ENCODE results near the gene TFCP2.

The TFCP2 gene

DNA sequence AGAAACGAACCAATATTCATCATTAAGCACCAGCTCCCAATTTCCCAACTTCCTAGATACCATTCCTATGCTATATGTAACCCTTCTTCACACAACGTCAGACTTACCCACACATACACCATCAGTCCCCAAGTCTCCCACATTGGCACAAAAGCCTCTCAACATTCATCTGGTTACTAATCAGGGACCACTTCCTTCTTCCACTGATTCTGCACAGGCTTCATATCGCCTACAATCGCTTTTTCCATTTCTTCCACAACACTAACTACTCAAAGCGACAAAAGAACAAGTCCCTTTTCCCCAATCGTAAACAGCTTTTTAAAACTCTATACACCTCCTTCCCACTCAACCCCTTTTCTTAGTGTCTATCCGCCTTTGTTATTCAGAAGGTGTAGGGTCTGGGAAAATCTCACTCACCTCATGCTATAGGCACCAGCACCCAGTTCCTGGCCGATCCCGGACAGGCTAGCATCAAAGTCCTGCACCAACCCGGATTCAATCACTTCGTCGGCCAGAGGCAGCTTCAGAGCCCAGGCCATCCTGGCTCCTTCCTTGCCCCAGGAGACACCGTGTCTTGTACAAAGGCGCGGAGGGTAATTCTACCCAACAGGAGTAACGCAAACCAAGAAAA is 936 bp downstream of the TFCP2 start:
- H3K4me1 ChIP-seq (ENCODE audit: control insufficient read depth, insufficient read depth, low read length), result peaks cover 7% of the 10 kb centered on the region
- peak overlapping the region; percentile 95 for H3K27ac ChIP-seq (ENCODE audit: low read depth, low read length)
- peak overlapping the region; percentile 66 for H3K9ac ChIP-seq (ENCODE audit: low read length)
- H3K4me3 ChIP-seq (ENCODE audit: low read length), result peak overlapping the region; percentile 92
- H3K36me3 ChIP-seq (ENCODE audit: control insufficient read depth, insufficient read depth, low read length), result no peaks in the 10 kb centered on the region
- no peaks in the 10 kb centered on the region for H3K27me3 ChIP-seq (ENCODE audit: control insufficient read depth, insufficient read depth, low read length)

- no peaks in the 10 kb centered on the region for H3K4me1 ChIP-seq (ENCODE audit: control insufficient read depth, insufficient read depth, low read length)
- H3K9ac ChIP-seq (ENCODE audit: low read length), result no peak overlapping the region
- no peaks in the 10 kb centered on the region for H3K36me3 ChIP-seq (ENCODE audit: control insufficient read depth, insufficient read depth, low read length)
- no peak overlapping the region for H3K27ac ChIP-seq (ENCODE audit: low read depth, low read length)
- H3K4me3 ChIP-seq (ENCODE audit: low read length), result no peak overlapping the region
- H3K27me3 ChIP-seq (ENCODE audit: control insufficient read depth, insufficient read depth, low read length), result no peaks in the 10 kb centered on the region
These were observed 9.1 kb downstream of the TFCP2 start for GRCh38 chr12:51163795-51164194.

GRCh38 chr12:51162217-51162616 is 10.7 kb downstream of the TFCP2 start:
- H3K27me3 ChIP-seq (ENCODE audit: control insufficient read depth, insufficient read depth, low read length), result no peaks in the 10 kb centered on the region
- H3K9ac ChIP-seq (ENCODE audit: low read length), result no peak overlapping the region
- no peaks in the 10 kb centered on the region for H3K4me1 ChIP-seq (ENCODE audit: control insufficient read depth, insufficient read depth, low read length)
- no peaks in the 10 kb centered on the region for H3K36me3 ChIP-seq (ENCODE audit: control insufficient read depth, insufficient read depth, low read length)
- no peak overlapping the region for H3K27ac ChIP-seq (ENCODE audit: low read depth, low read length)
- no peak overlapping the region for H3K4me3 ChIP-seq (ENCODE audit: low read length)

DNA sequence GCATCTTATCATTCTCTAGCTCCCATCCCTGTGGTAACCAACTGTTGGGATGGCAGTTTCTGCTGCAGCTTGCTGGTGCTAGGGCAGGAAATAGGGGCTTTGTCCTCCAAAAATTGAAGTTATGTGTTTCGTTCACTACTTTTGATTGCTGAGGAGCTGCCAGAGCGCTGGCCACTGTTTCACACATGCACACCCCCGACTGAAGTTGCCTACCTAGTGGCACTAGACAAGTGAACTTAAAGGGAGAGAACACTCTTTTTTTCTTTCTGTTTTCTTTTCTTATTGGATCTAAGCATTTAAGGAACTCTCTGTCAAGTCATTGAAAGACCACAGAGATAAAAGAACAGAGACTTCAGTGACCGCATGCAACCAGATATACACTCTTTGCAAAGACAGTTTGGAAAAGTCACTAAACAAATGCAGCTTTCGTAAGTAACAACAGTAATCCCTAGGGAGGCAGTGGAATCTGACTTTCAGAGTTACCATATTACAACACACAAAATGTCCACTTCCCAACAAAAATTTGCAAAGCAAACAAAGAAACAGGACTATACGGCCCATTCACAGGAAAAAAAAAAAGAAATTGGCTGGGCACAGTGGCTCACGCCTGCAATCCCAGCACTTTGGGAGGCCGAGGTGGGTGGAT is 12.0 kb downstream of the TFCP2 start:
- no peak overlapping the region for H3K27ac ChIP-seq (ENCODE audit: low read depth, low read length)
- no peaks in the 10 kb centered on the region for H3K36me3 ChIP-seq (ENCODE audit: control insufficient read depth, insufficient read depth, low read length)
- no peak overlapping the region for H3K4me3 ChIP-seq (ENCODE audit: low read length)
- H3K9ac ChIP-seq (ENCODE audit: low read length), result no peak overlapping the region
- no peaks in the 10 kb centered on the region for H3K27me3 ChIP-seq (ENCODE audit: control insufficient read depth, insufficient read depth, low read length)
- no peaks in the 10 kb centered on the region for H3K4me1 ChIP-seq (ENCODE audit: control insufficient read depth, insufficient read depth, low read length)

DNA sequence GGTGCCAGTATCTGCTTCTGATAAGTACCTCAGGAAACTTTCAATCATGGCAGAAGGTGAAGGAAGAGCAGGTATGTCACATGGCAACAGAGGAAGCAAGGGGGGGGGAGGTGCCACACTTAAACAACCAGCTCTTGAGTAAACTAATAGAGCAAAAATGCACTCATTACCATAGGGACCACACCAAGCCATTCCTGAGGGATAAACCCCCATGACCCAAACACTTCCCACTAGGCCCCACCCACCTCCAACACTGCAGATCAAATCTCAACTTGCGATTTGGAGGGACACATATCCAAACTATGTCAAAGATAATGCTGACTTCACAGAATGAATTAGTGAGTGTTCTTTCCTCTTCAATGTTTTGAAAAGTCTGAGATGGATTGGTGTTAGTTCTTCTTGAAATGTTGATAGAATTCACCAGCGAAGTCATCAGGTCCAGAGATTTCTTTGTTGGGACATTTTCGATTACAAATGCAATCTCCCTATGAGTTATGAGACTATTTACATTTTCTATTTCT is 16.6 kb downstream of the TFCP2 start:
- no peaks in the 10 kb centered on the region for H3K4me1 ChIP-seq (ENCODE audit: control insufficient read depth, insufficient read depth, low read length)
- no peak overlapping the region for H3K9ac ChIP-seq (ENCODE audit: low read length)
- no peak overlapping the region for H3K27ac ChIP-seq (ENCODE audit: low read depth, low read length)
- H3K36me3 ChIP-seq (ENCODE audit: control insufficient read depth, insufficient read depth, low read length), result no peaks in the 10 kb centered on the region
- H3K4me3 ChIP-seq (ENCODE audit: low read length), result no peak overlapping the region
- H3K27me3 ChIP-seq (ENCODE audit: control insufficient read depth, insufficient read depth, low read length), result no peaks in the 10 kb centered on the region

- Histone ChIP-seq H3K4me1 (ENCODE audit: control insufficient read depth, insufficient read depth, low read length) (no peaks in the 10 kb centered on the region), H3K9ac (ENCODE audit: low read length) (no peak overlapping the region), H3K4me3 (ENCODE audit: low read length) (no peak overlapping the region), H3K36me3 (ENCODE audit: control insufficient read depth, insufficient read depth, low read length) (no peaks in the 10 kb centered on the region), H3K27ac (ENCODE audit: low read depth, low read length) (no peak overlapping the region), H3K27me3 (ENCODE audit: control insufficient read depth, insufficient read depth, low read length) (no peaks in the 10 kb centered on the region)
These were observed 20.0 kb downstream of the TFCP2 start for GRCh38 chr12:51152953-51153352.

DNA sequence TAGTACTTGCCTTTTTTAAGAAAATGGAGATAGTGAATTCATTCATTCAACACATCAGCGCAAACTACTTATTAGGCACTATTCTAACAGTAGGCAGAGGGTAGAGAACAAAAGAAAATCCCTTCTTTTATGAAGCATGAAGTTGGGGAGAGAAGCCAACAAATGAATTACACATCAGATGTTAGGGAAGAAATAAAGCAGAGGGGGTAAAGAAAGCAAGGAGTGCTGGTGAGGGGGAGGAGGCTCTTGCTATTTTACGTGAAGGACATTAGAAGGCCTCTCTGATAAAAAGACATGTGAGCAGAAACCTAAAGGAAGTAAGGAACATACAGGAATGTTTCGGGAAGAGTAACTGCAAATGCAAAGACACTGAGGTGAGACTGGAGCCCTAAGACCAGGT is 22.2 kb downstream of the TFCP2 start:
- Histone ChIP-seq H3K9ac (ENCODE audit: low read length) (no peak overlapping the region), H3K4me3 (ENCODE audit: low read length) (no peak overlapping the region), H3K4me1 (ENCODE audit: control insufficient read depth, insufficient read depth, low read length) (no peaks in the 10 kb centered on the region), H3K36me3 (ENCODE audit: control insufficient read depth, insufficient read depth, low read length) (no peaks in the 10 kb centered on the region), H3K27ac (ENCODE audit: low read depth, low read length) (no peak overlapping the region), H3K27me3 (ENCODE audit: control insufficient read depth, insufficient read depth, low read length) (no peaks in the 10 kb centered on the region)

DNA sequence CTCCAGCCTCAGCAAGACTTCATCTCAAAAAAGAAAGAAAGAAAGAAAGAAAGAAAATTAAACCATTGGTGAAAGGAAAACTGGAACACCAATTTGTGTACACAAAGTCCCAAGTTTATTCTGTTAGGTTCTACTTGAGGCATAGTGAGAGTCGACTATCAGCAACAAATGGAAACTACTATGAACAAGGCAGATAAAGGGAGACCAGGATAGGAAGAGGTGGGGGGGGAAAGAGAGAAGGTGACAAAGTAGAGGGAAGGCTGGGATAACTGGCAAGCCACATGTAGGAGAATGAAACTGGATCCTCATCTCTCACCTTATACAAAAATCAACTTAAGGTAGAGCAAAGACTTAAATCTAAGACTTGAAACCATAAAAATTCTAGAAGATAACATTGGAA is 25.6 kb downstream of the TFCP2 start:
- H3K27me3 ChIP-seq (ENCODE audit: control insufficient read depth, insufficient read depth, low read length), result no peaks in the 10 kb centered on the region
- H3K9ac ChIP-seq (ENCODE audit: low read length), result no peak overlapping the region
- no peak overlapping the region for H3K27ac ChIP-seq (ENCODE audit: low read depth, low read length)

DNA sequence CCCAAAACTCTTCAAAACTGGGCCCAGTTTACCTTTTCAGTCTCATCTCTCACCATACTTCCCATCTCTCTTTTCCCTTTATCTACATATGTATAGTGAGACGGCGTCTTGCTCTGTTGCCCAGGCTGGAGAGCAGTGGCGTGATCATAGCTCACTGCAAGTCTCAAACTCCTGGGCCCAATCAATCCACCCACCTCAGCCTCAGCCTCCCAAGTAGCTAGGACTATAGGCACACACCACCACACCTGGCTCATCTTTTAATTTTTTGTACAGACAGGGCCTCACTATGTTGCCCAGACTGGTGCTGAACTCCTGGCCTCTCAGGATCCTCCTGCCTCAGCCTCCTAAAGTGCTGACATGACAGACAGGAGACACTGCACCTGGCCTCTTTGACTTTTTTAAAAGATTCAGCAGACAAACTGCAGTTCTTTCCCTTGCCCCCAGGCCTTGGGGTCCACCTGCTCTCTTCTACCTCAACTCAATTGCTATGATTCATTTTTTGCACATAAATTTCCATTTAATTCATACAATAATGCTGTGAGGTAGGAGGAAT is 33.6 kb downstream of the TFCP2 start:
- Histone ChIP-seq H3K27ac (ENCODE audit: low read depth, low read length) (no peak overlapping the region), H3K4me3 (ENCODE audit: low read length) (no peak overlapping the region), H3K27me3 (ENCODE audit: control insufficient read depth, insufficient read depth, low read length) (no peaks in the 10 kb centered on the region), H3K36me3 (ENCODE audit: control insufficient read depth, insufficient read depth, low read length) (no peaks in the 10 kb centered on the region), H3K4me1 (ENCODE audit: control insufficient read depth, insufficient read depth, low read length) (no peaks in the 10 kb centered on the region), H3K9ac (ENCODE audit: low read length) (no peak overlapping the region)

More for the DNA sequence above, 25.6 kb downstream of the TFCP2 start:
- Histone ChIP-seq H3K4me1 (ENCODE audit: control insufficient read depth, insufficient read depth, low read length) (no peaks in the 10 kb centered on the region), H3K4me3 (ENCODE audit: low read length) (no peak overlapping the region), H3K36me3 (ENCODE audit: control insufficient read depth, insufficient read depth, low read length) (no peaks in the 10 kb centered on the region)

GRCh38 chr12:51132693-51133092 is 40.2 kb downstream of the TFCP2 start:
- Histone ChIP-seq H3K36me3 (ENCODE audit: control insufficient read depth, insufficient read depth, low read length) (no peaks in the 10 kb centered on the region), H3K4me1 (ENCODE audit: control insufficient read depth, insufficient read depth, low read length) (no peaks in the 10 kb centered on the region), H3K27me3 (ENCODE audit: control insufficient read depth, insufficient read depth, low read length) (no peaks in the 10 kb centered on the region), H3K4me3 (ENCODE audit: low read length) (no peak overlapping the region), H3K9ac (ENCODE audit: low read length) (no peak overlapping the region), H3K27ac (ENCODE audit: low read depth, low read length) (no peak overlapping the region)

- Histone ChIP-seq H3K4me1 (ENCODE audit: control insufficient read depth, insufficient read depth, low read length) (no peaks in the 10 kb centered on the region), H3K36me3 (ENCODE audit: control insufficient read depth, insufficient read depth, low read length) (no peaks in the 10 kb centered on the region), H3K27ac (ENCODE audit: low read depth, low read length) (no peak overlapping the region), H3K4me3 (ENCODE audit: low read length) (no peak overlapping the region), H3K27me3 (ENCODE audit: control insufficient read depth, insufficient read depth, low read length) (no peaks in the 10 kb centered on the region), H3K9ac (ENCODE audit: low read length) (no peak overlapping the region)
These were observed 41.0 kb downstream of the TFCP2 start for GRCh38 chr12:51131745-51132521.

GRCh38 chr12:51128919-51129318 is 44.0 kb downstream of the TFCP2 start:
- Histone ChIP-seq H3K4me3 (ENCODE audit: low read length) (no peak overlapping the region), H3K27ac (ENCODE audit: low read depth, low read length) (no peak overlapping the region), H3K9ac (ENCODE audit: low read length) (no peak overlapping the region), H3K36me3 (ENCODE audit: control insufficient read depth, insufficient read depth, low read length) (no peaks in the 10 kb centered on the region), H3K27me3 (ENCODE audit: control insufficient read depth, insufficient read depth, low read length) (no peaks in the 10 kb centered on the region), H3K4me1 (ENCODE audit: control insufficient read depth, insufficient read depth, low read length) (no peaks in the 10 kb centered on the region)
